ENCODE data around the gene ZNF423. TPM values are rescaled to one million over a fixed set of nuclear protein-coding genes. Genes with fewer than 3 reads are reported as not detected.

Gene ZNF423
- total and polyA plus RNA-seq, 2 experiments from 2014 or later, result 14.9 to 41.8 TPM

- Mint-ChIP-seq H3K9me3 (no peaks in the 10 kb centered on the region), H3K36me3 (ENCODE audit: low read depth) (no peaks in the 10 kb centered on the region), H3K4me1 (peaks cover 32% of the 10 kb centered on the region), H3K27me3 (ENCODE audit: insufficient read depth, low read depth, poor library complexity) (peaks cover 2% of the 10 kb centered on the region), H3K4me3 (no peak overlapping the region), H3K27ac (no peak overlapping the region)
- H3K36me3 ChIP-seq (ENCODE audit: insufficient read depth), result no peaks in the 10 kb centered on the region; the same call in 1 of the 2 replicates
- TF ChIP-seq CTCF (conservative IDR thresholded peaks at IDR 0.05; ENCODE audit: low read depth in 2 of 2), result no peak
- TF ChIP-seq JUNB (IDR thresholded peaks at IDR 0.05; ENCODE audit: unreplicated experiment), result no peak
- no peak for TF ChIP-seq POLR2AphosphoS5 (IDR thresholded peaks at IDR 0.05; ENCODE audit: low read depth)
- no peak for TF ChIP-seq ZNF114 (CRISPR knock-in tag; IDR thresholded peaks at IDR 0.05)
- TF ChIP-seq EZH2phosphoT487 (IDR thresholded peaks at IDR 0.05; ENCODE audit: unreplicated experiment), result no peak
- TF ChIP-seq, protein P1, sequence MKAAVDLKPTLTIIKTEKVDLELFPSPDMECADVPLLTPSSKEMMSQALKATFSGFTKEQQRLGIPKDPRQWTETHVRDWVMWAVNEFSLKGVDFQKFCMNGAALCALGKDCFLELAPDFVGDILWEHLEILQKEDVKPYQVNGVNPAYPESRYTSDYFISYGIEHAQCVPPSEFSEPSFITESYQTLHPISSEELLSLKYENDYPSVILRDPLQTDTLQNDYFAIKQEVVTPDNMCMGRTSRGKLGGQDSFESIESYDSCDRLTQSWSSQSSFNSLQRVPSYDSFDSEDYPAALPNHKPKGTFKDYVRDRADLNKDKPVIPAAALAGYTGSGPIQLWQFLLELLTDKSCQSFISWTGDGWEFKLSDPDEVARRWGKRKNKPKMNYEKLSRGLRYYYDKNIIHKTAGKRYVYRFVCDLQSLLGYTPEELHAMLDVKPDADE (IDR thresholded peaks at IDR 0.05), result no peak
- no peak for TF ChIP-seq CREB1 (CRISPR knock-in tag; IDR thresholded peaks at IDR 0.05; ENCODE audit: low read depth)
- no peak for TF ChIP-seq NANOG (IDR thresholded peaks at IDR 0.05; ENCODE audit: borderline replicate concordance)
- no peak for TF ChIP-seq ZNF331 (CRISPR knock-in tag; IDR thresholded peaks at IDR 0.05; ENCODE audit: low read depth)
- TF ChIP-seq REST (IDR thresholded peaks at IDR 0.05; ENCODE audit: unreplicated experiment), result no peak
- TF ChIP-seq, protein P2, sequence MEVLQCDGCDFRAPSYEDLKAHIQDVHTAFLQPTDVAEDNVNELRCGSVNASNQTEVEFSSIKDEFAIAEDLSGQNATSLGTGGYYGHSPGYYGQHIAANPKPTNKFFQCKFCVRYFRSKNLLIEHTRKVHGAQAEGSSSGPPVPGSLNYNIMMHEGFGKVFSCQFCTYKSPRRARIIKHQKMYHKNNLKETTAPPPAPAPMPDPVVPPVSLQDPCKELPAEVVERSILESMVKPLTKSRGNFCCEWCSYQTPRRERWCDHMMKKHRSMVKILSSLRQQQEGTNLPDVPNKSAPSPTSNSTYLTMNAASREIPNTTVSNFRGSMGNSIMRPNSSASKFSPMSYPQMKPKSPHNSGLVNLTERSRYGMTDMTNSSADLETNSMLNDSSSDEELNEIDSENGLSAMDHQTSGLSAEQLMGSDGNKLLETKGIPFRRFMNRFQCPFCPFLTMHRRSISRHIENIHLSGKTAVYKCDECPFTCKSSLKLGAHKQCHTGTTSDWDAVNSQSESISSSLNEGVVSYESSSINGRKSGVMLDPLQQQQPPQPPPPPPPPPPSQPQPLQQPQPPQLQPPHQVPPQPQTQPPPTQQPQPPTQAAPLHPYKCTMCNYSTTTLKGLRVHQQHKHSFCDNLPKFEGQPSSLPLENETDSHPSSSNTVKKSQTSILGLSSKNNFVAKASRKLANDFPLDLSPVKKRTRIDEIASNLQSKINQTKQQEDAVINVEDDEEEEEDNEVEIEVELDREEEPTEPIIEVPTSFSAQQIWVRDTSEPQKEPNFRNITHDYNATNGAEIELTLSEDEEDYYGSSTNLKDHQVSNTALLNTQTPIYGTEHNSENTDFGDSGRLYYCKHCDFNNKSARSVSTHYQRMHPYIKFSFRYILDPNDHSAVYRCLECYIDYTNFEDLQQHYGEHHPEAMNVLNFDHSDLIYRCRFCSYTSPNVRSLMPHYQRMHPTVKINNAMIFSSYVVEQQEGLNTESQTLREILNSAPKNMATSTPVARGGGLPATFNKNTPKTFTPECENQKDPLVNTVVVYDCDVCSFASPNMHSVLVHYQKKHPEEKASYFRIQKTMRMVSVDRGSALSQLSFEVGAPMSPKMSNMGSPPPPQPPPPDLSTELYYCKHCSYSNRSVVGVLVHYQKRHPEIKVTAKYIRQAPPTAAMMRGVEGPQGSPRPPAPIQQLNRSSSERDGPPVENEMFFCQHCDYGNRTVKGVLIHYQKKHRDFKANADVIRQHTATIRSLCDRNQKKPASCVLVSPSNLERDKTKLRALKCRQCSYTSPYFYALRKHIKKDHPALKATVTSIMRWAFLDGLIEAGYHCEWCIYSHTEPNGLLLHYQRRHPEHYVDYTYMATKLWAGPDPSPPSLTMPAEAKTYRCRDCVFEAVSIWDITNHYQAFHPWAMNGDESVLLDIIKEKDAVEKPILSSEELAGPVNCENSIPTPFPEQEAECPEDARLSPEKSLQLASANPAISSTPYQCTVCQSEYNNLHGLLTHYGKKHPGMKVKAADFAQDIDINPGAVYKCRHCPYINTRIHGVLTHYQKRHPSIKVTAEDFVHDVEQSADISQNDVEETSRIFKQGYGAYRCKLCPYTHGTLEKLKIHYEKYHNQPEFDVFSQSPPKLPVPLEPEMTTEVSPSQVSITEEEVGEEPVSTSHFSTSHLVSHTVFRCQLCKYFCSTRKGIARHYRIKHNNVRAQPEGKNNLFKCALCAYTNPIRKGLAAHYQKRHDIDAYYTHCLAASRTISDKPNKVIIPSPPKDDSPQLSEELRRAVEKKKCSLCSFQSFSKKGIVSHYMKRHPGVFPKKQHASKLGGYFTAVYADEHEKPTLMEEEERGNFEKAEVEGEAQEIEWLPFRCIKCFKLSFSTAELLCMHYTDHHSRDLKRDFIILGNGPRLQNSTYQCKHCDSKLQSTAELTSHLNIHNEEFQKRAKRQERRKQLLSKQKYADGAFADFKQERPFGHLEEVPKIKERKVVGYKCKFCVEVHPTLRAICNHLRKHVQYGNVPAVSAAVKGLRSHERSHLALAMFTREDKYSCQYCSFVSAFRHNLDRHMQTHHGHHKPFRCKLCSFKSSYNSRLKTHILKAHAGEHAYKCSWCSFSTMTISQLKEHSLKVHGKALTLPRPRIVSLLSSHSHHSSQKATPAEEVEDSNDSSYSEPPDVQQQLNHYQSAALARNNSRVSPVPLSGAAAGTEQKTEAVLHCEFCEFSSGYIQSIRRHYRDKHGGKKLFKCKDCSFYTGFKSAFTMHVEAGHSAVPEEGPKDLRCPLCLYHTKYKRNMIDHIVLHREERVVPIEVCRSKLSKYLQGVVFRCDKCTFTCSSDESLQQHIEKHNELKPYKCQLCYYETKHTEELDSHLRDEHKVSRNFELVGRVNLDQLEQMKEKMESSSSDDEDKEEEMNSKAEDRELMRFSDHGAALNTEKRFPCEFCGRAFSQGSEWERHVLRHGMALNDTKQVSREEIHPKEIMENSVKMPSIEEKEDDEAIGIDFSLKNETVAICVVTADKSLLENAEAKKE (CRISPR knock-in tag; IDR thresholded peaks at IDR 0.05), result no peak
- no peak for TF ChIP-seq EZH2 (IDR thresholded peaks at IDR 0.05; ENCODE audit: low read depth, unreplicated experiment)
- no peak for TF ChIP-seq STAT1 (IDR thresholded peaks at IDR 0.05; ENCODE audit: unreplicated experiment)
- DNase-seq (ENCODE audit: low spot score) (no peak), ATAC-seq (no peak)
- no peak overlapping the region for H3K4me3 ChIP-seq
- no peaks in the 10 kb centered on the region for H4K20me1 ChIP-seq (replicated peaks; ENCODE audit: insufficient read depth)
- H3K9me2 ChIP-seq (ENCODE audit: insufficient read depth), result no peaks in the 10 kb centered on the region
- peaks cover 3% of the 10 kb centered on the region; the same call in 1 of the 2 replicates for H3K4me1 ChIP-seq (ENCODE audit: insufficient read depth)
- H3K79me2 ChIP-seq (replicated peaks; ENCODE audit: insufficient read depth), result no peaks in the 10 kb centered on the region
- H2AFZ ChIP-seq, result no peak overlapping the region
- H3K27ac ChIP-seq (ENCODE audit: low read depth), result no peak overlapping the region
- H3F3A ChIP-seq (replicated peaks; ENCODE audit: low read depth), result no peaks in the 10 kb centered on the region
- H3K4me2 ChIP-seq, result no peak overlapping the region
- H3K27me3 ChIP-seq (ENCODE audit: insufficient read depth), result no peaks in the 10 kb centered on the region
These were observed 315.1 kb downstream of the ZNF423 start for GRCh38 chr16:49540836-49541235.
